IPS-18c (cell line): Measurements from ENCODE around the gene RBFOX1.

Experiments
- H3K4me3 ChIP-seq: 2 replicates; pipeline ENCODE4 v1.7.0; 2013; ENCODE audit warnings: low read depth, mild to moderate bottlenecking, low read length, moderate library complexity; ENCODE audit not compliant: insufficient read depth
- H3K9me3 ChIP-seq: one replicate; pipeline ENCODE4 v1.6.1; 2013; ENCODE audit warnings: mild to moderate bottlenecking, low read length, moderate library complexity; ENCODE audit not compliant: control insufficient read depth, insufficient read depth

RBFOX1 gene

DNA sequence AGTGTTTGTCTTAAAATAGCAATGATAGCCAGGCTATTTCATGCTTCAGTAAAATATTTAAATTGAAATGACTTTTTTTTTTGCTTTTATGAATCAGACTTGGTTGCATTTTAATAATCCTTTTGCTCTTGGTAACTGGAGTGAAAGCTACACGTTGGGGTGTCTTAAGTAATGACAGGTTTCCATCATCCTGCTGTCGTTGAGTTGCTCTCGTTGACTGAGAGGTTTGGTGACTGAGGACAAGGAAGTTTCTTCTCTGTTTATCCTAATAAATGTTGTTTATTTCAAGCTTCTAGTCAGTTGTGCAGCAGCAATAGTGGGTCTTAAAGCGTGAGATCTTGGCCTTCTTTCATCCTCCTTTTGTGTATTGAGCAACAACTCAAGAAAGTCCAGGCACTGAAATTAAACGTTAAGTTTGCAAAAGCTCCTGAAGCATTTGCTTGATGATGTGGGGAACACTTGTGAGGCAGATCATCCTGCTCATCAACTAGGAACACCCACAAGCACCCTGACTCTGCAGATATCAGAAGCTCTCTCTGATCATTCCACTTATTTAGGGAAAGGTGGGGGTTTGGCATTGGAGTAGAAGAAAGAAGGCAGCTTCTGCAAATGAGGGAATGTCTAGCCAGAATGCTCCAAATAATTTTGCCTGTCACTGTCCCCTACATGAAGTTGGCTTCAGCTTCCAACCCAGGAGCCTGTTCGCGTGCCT is 179.1 kb downstream of the RBFOX1 start:
- H3K9me3 ChIP-seq = no peaks in the 10 kb centered on the region
- no peak overlapping the region for H3K4me3 ChIP-seq

DNA sequence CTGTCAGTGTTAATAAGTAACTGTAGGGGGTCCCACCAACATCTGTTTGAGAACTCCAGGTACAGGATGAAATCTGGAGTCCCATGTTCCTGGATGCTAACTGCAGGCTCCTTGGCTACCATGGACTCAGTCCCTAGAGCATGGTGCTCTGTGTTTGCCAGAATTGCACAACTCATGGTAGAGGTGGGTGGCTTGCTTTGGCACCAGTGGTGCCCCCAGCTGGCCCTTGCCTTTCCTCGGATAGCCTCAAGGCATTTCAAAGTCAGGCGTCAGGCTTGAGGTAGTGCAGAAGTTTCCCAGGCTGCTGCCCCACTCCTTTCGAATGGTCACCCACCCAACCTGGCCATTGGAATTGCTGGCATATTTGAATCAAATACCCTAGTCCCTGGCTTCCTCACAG is 179.9 kb downstream of the RBFOX1 start:
- Histone ChIP-seq H3K4me3 (no peak overlapping the region), H3K9me3 (no peaks in the 10 kb centered on the region)

DNA sequence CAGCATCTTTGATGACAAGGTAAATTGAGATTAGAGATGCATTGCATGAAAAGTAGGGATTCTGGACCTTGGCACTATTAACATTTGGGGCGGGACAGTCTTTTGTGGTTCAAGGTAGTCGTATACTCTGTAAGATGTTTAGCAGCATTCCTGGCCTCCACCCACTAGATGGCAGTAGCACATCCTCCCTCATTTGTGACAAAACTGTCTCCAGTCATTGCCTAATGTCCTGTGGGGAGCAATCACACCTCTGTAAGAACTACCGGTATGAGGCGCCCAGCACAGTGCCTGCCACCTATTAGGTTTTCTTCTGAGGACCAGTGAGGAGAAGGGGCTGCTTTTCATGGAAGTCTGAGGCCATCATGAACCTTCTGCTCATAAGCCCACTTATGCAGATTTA is 180.8 kb downstream of the RBFOX1 start:
- Histone ChIP-seq H3K9me3 (no peaks in the 10 kb centered on the region), H3K4me3 (no peak overlapping the region)

DNA sequence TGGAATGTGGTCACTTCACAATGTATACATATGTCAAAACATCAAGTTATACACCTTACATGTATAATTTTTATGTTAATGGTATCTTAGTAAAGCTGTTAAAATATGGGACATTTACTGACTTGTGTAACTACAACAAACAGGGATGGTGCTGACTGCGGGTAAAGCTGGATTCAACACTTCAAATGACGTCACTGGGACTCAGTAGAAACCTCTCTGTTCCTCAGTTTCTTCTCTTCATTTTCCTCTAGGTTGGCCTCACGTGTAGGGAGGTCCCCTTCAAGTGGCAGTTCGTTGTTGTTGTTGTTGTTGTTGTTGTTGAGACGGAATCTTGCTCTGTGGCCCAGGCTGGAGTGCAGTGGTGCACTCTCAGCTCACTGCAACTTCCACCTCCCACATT is 182.9 kb downstream of the RBFOX1 start:
- H3K9me3 ChIP-seq = no peaks in the 10 kb centered on the region
- no peak overlapping the region for H3K4me3 ChIP-seq

DNA sequence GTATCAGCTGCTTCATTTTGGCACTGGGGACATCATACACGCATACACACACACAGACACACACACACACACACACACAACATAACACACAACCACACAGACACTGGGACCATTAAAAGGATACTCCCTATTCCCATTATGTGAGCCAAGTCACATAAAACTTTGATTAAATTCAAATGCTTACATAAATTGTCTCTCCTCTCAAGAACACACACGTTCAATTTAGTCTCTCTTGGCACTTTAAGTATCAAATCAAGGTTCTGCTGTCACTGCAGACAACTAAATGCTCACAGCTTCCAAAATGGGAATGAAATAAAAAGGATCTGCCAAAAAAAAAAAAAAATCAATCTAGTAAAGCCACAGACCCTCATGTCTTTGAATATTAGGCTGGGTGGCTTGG is 184.9 kb downstream of the RBFOX1 start:
- Histone ChIP-seq H3K9me3 (no peaks in the 10 kb centered on the region), H3K4me3 (no peak overlapping the region)

DNA sequence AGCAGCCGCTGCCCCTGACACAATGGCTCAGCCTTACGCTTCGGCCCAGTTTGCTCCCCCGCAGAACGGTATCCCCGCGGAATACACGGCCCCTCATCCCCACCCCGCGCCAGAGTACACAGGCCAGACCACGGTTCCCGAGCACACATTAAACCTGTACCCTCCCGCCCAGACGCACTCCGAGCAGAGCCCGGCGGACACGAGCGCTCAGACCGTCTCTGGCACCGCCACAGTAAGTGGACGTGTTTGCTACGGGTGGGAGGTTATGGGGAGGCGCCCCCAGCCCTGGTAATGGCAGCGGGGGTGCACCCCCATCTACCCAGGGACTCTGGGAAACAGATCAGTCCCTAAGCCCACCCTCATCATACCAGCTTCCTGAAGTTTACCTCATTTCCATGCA is 185.5 kb downstream of the RBFOX1 start:
- Histone ChIP-seq H3K4me3 (no peak overlapping the region), H3K9me3 (no peaks in the 10 kb centered on the region)

DNA sequence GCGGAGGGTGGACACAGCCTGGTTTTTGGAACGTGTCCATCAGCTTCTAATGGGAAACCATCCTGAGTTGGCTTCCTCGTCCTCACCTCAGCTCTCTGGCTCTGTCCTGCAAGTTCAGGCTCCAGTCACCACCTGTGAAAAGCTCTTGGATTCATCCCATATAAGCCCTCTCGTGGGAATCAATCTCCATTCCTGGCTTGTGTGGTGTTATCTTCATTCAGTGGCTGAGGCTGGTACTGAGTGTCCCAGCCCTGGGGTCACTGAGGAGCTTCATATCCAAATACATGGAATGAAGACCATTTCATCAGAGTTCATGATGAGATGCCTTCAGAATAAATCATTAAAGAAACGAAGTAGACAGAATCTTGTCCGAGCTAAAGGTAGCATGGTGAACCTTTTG is 189.2 kb downstream of the RBFOX1 start:
- no peaks in the 10 kb centered on the region for H3K9me3 ChIP-seq
- H3K4me3 ChIP-seq = no peak overlapping the region

DNA sequence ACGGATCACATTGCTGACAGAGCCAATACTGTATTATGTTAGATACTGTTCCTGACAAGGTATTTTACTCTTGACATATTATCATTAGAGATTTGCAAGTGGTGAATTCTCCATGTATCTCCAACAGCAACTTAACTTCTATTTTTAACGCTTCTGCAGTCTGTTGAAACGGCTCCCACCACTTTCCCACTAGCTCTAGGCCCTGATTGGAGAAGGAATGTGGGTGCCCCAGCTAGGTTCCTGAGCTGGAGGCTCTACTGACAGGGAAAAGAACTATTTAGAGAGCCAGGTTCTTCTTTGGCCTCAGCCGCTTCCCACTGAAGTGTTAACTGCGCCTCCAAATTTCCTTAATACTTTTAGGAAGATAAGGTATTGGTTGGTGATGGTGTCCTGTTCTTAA is 191.8 kb downstream of the RBFOX1 start:
- Histone ChIP-seq H3K9me3 (no peaks in the 10 kb centered on the region), H3K4me3 (no peak overlapping the region)

DNA sequence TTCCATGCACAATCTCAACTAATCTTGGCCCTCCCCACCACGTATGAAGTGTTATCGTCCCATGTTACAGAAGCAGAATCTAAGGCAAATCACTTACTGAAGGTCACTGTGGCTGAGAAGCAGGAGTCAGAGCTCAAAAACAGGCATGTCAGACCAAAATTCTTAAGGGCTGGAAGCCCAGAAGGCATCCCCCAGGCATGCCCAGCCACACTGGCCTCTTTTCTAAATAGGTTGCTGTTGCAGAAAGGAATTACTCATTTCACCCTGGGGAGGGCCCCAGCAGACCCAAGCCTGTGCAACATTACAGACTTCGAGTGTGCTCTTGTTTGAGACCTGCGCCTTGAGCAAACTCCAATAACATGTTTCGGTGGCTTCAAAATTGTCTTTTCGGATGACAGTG is 194.1 kb downstream of the RBFOX1 start:
- no peaks in the 10 kb centered on the region for H3K9me3 ChIP-seq

DNA sequence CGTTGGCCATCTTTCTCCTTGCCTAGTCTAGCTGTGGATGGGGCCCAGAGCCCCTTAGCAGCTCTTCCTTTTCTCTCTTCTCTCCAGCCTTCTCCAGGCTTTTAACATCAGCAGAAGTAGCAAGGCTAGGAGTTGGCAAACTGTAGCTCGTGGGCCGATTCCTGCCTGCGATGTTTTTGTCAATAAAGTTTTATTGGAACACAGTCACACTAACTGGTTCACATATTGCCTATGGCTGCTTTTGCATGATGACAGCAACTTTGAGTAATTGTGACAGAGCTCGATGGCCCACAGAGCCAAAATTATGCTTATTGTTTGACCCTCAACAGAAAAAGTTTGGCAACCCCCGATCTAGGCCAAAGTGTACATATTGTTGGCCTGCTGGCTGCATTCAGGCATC is 199.9 kb downstream of the RBFOX1 start:
- H3K9me3 ChIP-seq = no peaks in the 10 kb centered on the region
- no peak overlapping the region for H3K4me3 ChIP-seq

More for the DNA sequence above, 194.1 kb downstream of the RBFOX1 start:
- no peak overlapping the region for H3K4me3 ChIP-seq

DNA sequence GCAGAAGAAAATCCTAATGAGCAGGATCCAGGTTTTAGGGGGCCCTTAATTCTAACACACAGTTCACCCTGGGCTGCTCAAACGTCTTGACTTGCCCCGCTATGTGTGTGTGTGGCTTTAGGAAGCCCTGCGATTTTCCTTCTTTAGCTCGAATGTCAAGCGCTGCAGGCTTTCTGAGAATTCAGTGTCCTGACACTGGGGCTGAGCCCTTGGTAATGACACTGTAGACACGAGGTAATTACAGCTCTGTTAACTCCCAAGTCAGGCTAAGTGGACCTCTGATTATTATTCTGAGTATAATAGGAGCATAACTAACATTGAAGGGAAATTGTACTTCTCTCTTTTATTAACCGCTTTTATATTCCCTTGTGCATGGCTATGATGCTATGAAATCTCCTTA is 202.1 kb downstream of the RBFOX1 start:
- Histone ChIP-seq H3K4me3 (no peak overlapping the region), H3K9me3 (no peaks in the 10 kb centered on the region)

DNA sequence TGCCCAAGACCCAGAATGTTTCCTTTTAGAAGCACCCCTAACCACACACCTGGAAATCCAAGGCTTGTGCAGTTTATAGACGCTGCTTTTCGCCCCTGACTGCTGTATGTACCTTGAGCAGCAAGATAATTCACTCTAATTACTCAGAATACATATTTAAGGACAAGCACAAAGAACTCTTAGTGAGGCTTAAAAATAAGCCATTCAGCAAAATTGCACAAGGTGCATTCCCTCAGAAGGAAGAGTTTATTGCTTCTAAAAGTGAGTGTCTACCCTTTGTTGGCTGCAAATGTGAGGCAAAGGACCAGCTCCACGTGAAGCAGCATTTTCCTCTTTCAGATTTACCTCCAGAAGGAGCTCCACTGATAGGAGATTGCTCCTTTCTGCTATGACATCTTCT is 208.4 kb downstream of the RBFOX1 start:
- H3K4me3 ChIP-seq = no peak overlapping the region
- no peaks in the 10 kb centered on the region for H3K9me3 ChIP-seq

DNA sequence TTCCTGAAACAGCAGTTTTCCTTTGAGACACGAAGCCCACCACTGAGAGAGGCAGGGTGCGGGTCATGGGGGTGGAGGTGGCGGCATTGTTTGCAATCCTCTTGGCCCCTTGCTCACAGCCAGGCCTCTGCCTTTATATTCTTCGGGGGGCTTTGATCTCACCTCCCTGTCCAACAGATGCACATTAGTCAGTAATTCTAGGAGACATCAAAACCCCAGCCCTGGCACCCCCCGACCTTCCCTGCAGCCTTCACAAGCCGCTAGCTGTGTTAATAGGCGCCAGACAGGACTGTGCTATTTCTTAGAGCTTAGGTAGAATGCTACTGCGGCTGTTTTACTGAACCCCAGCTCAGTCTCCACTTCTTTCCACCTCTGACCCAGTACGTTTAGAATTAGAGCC is 212.6 kb downstream of the RBFOX1 start:
- Histone ChIP-seq H3K9me3 (peaks cover 2% of the 10 kb centered on the region), H3K4me3 (no peak overlapping the region)

DNA sequence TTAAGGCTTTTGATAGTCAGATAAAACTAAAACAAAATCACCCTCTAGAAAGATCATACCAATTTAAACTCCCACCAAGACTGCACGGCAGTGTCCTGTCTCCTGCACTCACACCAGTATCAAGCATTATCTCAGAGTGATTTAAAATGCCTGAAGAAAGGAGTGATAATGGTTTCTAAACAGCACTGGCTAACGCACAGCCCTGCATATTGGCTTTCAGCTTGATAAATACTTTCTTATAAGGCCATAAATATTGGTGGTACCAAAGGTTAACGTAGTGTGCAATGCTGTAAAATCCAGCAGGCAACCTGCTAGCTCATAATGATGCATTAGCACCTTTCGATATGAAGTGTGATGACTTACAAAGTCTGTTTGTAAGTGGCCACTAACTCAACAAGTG is 214.3 kb downstream of the RBFOX1 start:
- Histone ChIP-seq H3K9me3 (peaks cover 2% of the 10 kb centered on the region), H3K4me3 (no peak overlapping the region)

DNA sequence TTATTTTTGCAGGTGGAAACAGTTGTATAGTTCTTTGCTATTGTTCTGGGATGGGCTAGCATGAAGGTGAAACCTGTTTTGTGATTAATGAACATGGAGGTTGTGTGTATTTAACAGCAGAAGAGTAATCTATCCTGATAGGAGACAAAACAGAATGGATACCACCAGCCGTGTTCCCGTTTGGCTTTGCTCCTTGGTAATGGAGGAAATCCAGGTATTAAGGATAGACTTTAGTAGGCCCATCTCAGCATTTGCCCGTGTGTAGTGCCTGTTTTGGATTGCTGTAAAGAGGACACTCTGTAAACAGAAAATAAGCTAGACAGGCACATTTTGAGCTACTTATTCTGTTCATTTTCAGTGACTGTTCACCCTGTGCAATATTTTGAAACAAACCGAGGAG is 215.1 kb downstream of the RBFOX1 start:
- Histone ChIP-seq H3K4me3 (no peak overlapping the region), H3K9me3 (peaks cover 2% of the 10 kb centered on the region)

DNA sequence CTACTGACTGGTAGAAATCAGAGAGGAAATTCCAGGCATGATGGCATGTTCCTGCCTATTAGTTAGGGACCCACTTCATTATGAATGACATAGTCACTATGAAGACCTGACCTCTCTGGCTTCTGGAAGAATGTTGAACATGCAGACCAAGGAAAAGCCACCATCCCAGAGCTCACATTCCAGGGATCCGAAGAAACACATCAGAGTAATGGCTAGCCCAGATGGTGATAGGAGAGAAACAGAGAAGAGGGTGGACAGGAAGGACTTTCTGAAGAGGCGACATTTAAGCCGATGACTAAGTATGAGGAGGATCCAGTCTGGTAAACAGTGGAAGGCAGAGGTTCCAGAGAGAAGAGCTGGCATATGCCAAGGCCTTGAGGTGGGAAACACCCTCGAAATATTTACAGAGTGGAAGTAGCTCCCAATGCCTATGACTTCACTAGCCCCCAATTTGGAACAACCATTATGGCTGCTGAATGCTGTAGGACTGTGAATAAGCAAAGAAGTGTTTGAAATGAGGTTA is 216.2 kb downstream of the RBFOX1 start:
- H3K9me3 ChIP-seq = peaks cover 2% of the 10 kb centered on the region
- H3K4me3 ChIP-seq = no peak overlapping the region

DNA sequence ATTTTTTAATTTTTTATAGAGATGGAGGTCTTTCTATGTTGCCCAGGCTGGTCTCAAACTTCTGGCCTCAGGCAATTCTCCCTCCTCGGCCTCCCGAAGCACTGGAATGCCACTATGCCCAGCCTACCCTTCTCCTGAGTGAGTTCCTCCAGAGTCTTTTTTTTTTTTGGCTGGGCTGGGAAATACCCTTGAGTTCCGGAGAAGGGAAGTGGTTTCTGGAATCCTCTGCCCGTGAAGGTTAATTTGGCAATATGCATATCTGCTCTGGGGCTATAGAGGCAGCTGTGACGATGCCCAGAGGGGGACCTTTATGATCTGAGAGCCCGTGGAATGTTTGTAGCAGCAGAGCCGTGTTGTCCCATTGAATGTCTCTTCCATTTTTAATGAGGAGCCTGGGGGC is 217.5 kb downstream of the RBFOX1 start:
- no peak overlapping the region for H3K4me3 ChIP-seq
- peaks cover 2% of the 10 kb centered on the region for H3K9me3 ChIP-seq

DNA sequence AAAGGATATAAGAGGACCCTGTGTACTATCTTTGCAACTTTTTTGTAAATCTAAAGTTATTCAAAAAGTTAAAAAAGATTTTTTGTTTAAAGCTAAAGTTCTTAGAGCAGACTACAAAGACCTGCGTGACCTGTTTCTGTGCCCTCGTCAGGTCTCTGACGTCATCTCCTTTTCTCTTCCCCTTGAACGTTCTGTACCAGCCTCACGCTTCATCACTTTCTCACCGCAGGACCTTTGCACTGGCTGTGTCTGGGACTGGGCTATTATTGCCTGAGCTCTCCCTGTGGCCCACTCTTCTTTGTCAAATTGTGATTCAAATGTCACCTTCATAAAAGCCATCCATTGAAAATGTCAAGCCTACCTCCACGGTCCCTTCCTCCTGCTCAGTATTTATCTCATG is 222.8 kb downstream of the RBFOX1 start:
- no peak overlapping the region for H3K4me3 ChIP-seq
- no peaks in the 10 kb centered on the region for H3K9me3 ChIP-seq

DNA sequence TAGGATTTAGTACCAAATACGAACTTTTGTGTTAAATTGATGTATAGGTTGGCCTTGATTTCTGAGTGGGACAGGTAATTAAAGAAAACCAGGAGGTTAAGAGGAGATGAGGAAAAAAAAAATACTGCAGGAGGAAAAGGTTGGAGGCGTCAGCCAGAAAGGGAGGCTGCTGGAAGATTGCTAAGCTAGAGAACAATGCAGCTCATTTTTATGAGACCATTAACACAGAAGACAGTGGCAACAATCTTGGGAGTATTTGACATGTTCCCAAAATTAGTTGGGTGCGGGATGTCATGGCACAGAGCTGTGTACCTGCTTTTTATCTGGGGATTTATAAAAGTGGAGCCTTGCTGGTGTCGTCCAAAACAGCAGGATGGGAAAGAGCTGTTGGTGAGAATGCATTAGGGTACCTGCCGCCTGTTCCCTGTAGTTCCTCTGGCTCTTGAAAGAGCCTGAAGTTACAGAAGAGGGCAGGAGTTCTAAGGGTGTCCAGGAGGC is 229.3 kb downstream of the RBFOX1 start:
- no peak overlapping the region for H3K4me3 ChIP-seq

More for the DNA sequence above, 229.3 kb downstream of the RBFOX1 start:
- no peaks in the 10 kb centered on the region for H3K9me3 ChIP-seq
